HepG2 (cell line): ENCODE results near the gene SLC45A1. TPM values are rescaled to one million over a fixed set of nuclear protein-coding genes. Genes with fewer than 3 reads are reported as not detected.

Experiments used
- ETV5 ChIP-seq: IDR thresholded peaks from 2 replicates; pipeline ENCODE4 v1.6.1; 2018; ENCODE audit warnings: missing biosample characterization, missing genetic modification reagents, inconsistent platforms, borderline replicate concordance
- IKZF4 ChIP-seq: sonication (generic); formaldehyde crosslinking; IDR thresholded peaks from 2 replicates; pipeline ENCODE4 v1.5.1; 2020; ENCODE audit warnings: borderline replicate concordance, mild to moderate bottlenecking, low read depth, missing genetic modification reagents; ENCODE audit errors: not compliant biosample characterization
- KLF11 ChIP-seq: IDR thresholded peaks from 2 replicates; pipeline ENCODE4 v1.6.1; 2016; ENCODE audit warnings: missing compliant biosample characterization
- MAFK ChIP-seq, 2 experiments: IDR thresholded peaks in 1 of 2; conservative IDR thresholded peaks in 1 of 2; 2 replicates each; pipeline ENCODE4 v1.6.1; 2011; ENCODE audit warnings: improper control_type of control experiment in 2 of 2, low read length in 2 of 2
- MTF1 ChIP-seq: sonication (generic); formaldehyde crosslinking; IDR thresholded peaks from 2 replicates; pipeline ENCODE4 v1.5.0; 2020; ENCODE audit warnings: missing genetic modification reagents
- PLRG1 ChIP-seq: fragments of 450-650 bp; conservative IDR thresholded peaks from 2 replicates; pipeline ENCODE4 v1.6.1; 2016
- RBM22 ChIP-seq: fragments of 200-400 bp; formaldehyde crosslinking; optimal IDR thresholded peaks from 2 replicates; pipeline ENCODE3; 2017; ENCODE audit warnings: mild to moderate bottlenecking, low read length, moderate library complexity
- SMAD1 ChIP-seq: sonication (generic); formaldehyde crosslinking; IDR thresholded peaks from 2 replicates; pipeline ENCODE4 v1.4.0; 2020; ENCODE audit warnings: missing genetic modification reagents, low read depth, mild to moderate bottlenecking, borderline replicate concordance
- SOX13 ChIP-seq, 3 experiments: fragments of 450-650 bp in 1 of 3; sonication (generic) in 1 of 3; formaldehyde crosslinking in 1 of 3; IDR thresholded peaks in 2 of 3; conservative IDR thresholded peaks in 1 of 3; 2 replicates each; pipeline versions ENCODE4 v1.5.0 to v1.6.1; 2016 to 2020; ENCODE audit warnings: antibody characterized with exemption in 1 of 3, mild to moderate bottlenecking in 1 of 3, missing compliant biosample characterization in 1 of 3, missing genetic modification reagents in 1 of 3, moderate library complexity in 1 of 3
- SP140L ChIP-seq: sonication (generic); formaldehyde crosslinking; IDR thresholded peaks from 2 replicates; pipeline ENCODE4 v1.4.0; 2020; ENCODE audit warnings: missing genetic modification reagents, borderline replicate concordance
- TEF ChIP-seq: sonication (generic); formaldehyde crosslinking; IDR thresholded peaks from 2 replicates; pipeline ENCODE4 v1.5.0; 2020; ENCODE audit warnings: missing genetic modification reagents
- ZBTB10 ChIP-seq: sonication (generic); formaldehyde crosslinking; IDR thresholded peaks from 2 replicates; pipeline ENCODE4 v1.4.0; 2020; ENCODE audit warnings: missing genetic modification reagents, borderline replicate concordance
- ZBTB8A ChIP-seq: sonication (generic); formaldehyde crosslinking; IDR thresholded peaks from 2 replicates; pipeline ENCODE4 v1.4.0; 2020; ENCODE audit warnings: mild to moderate bottlenecking, low read depth, missing genetic modification reagents, borderline replicate concordance
- ZNF276 ChIP-seq: sonication (generic); formaldehyde crosslinking; IDR thresholded peaks from 2 replicates; pipeline ENCODE4 v1.4.0; 2020; ENCODE audit warnings: mild to moderate bottlenecking, low read depth, missing genetic modification reagents
- ZNF280D ChIP-seq: sonication (generic); formaldehyde crosslinking; IDR thresholded peaks from 2 replicates; pipeline ENCODE4 v1.5.1; 2020; ENCODE audit warnings: mild to moderate bottlenecking, missing genetic modification reagents
- ZNF460 ChIP-seq: sonication (generic); formaldehyde crosslinking; IDR thresholded peaks from 2 replicates; pipeline ENCODE4 v1.5.1; 2020; ENCODE audit warnings: missing genetic modification reagents, mild to moderate bottlenecking, borderline replicate concordance
- ZNF501 ChIP-seq: sonication (generic); formaldehyde crosslinking; IDR thresholded peaks from 2 replicates; pipeline ENCODE4 v1.5.1; 2020; ENCODE audit warnings: mild to moderate bottlenecking, moderate library complexity, missing genetic modification reagents
- ZNF761 ChIP-seq: sonication (generic); formaldehyde crosslinking; conservative IDR thresholded peaks from 2 replicates; pipeline ENCODE4 v1.4.0; 2020; ENCODE audit warnings: mild to moderate bottlenecking, missing genetic modification reagents
- ZZZ3 ChIP-seq: sonication (generic); formaldehyde crosslinking; IDR thresholded peaks from 2 replicates; pipeline ENCODE4 v1.4.0; 2020; ENCODE audit warnings: missing genetic modification reagents, mild to moderate bottlenecking, borderline replicate concordance
- polyA plus RNA-seq, 8 experiments: library from polyadenylated mRNA; depleted of rRNA in 3 of 8; stranded (reverse) in 7 of 8; unstranded in 1 of 8; fragments of >200 nt; fragmentation: Illumina TruSeq in 4 of 8; extraction: Trizol in 4 of 8; gene quantifications; 2 replicates each; pipeline versions ENCODE4 v1.2.1 to v1.2.3, GENCODE V29; 2011 to 2016; ENCODE audit warnings: low read depth in 4 of 8, missing spikeins in 1 of 8, mixed read lengths in 1 of 8; ENCODE audit not compliant: insufficient read depth in 1 of 8
- total RNA-seq, 5 experiments: library from RNA; depleted of rRNA; stranded (reverse); fragments of >200 nt; fragmentation: Illumina TruSeq; extraction: Trizol; gene quantifications; 2 replicates each; pipeline ENCODE4 v1.2.3, GENCODE V29; 2016; ENCODE audit warnings: low read depth in 1 of 5

Gene SLC45A1
- total and polyA plus RNA-seq, 2 of the 13 experiments (the other 11 are each of a cell fraction or from before 2014, with no cell fraction given): not detected

- TF ChIP-seq ZNF276 (CRISPR knock-in tag) (no peak), KLF11 (0 out of 2 replicates have a peak, but pooled peaks have one; percentile 49), TEF (no peak), MAFK (conservative IDR thresholded peaks at IDR 0.05 in 1 of 2, IDR thresholded peaks at IDR 0.05 in 1 of 2; ENCODE audit: low read length in 2 of 2) (no peak), IKZF4 (CRISPR knock-in tag) (peak; percentile 55), SP140L (CRISPR knock-in tag) (no peak), ZBTB8A (CRISPR knock-in tag) (no peak), RBM22 (no peak), ZZZ3 (no peak), ETV5 (CRISPR knock-in tag) (peak; percentile 18; the same call in 1 of the 2 replicates), PLRG1 (no peak), SOX13 (IDR thresholded peaks at IDR 0.05) (no peak), SOX13 (CRISPR knock-in tag; conservative IDR thresholded peaks at IDR 0.05 in 1 of 2, IDR thresholded peaks at IDR 0.05 in 1 of 2) (peak in 1 of 2 experiments; percentile 39; a peak in 1 of 4 replicates), SMAD1 (CRISPR knock-in tag) (peak; percentile 88; the same call in 1 of the 2 replicates), ZNF761 (no peak), ZBTB10 (CRISPR knock-in tag) (no peak), ZNF460 (no peak), ZNF280D (peak; percentile 29; the same call in 1 of the 2 replicates), MTF1 (no peak), ZNF501 (no peak; the same call in 1 of the 2 replicates)
These were observed 3.3 kb upstream of the SLC45A1 start (continued) for GRCh38 chr1:8314346-8315280.
